IPS DF 6.9 (cell line): ENCODE data around the gene PPP1R36.
"Not testable (repeated sequence)": the region's sequence is repeated elsewhere in the genome, so short reads cannot be mapped to it uniquely, and the experiment has no call there.

ENCODE experiments used
- DNase-seq: peaks from one replicate; pipeline ENCODE4 v3.0.0-alpha.2; 2013; ENCODE audit warnings: low read depth, low spot score
- H3K27ac ChIP-seq: one replicate; pipeline ENCODE4 v1.5.1; 2013; ENCODE audit warnings: low read length, control low read depth
- H3K27me3 ChIP-seq: 2 replicates; pipeline ENCODE4 v1.6.1; 2013; ENCODE audit warnings: mild to moderate bottlenecking, low read length; ENCODE audit not compliant: control insufficient read depth, insufficient read depth
- H3K36me3 ChIP-seq: 2 replicates; pipeline ENCODE4 v1.6.1; 2013; ENCODE audit warnings: low read length; ENCODE audit not compliant: control insufficient read depth, insufficient read depth
- H3K4me1 ChIP-seq: 2 replicates; pipeline ENCODE4 v1.6.1; 2013; ENCODE audit warnings: low read length; ENCODE audit not compliant: control insufficient read depth, insufficient read depth
- H3K4me3 ChIP-seq: 2 replicates; pipeline ENCODE4 v1.5.1; 2013; ENCODE audit warnings: mild to moderate bottlenecking, low read length
- H3K9me3 ChIP-seq: 2 replicates; pipeline ENCODE4 v1.6.1; 2013; ENCODE audit warnings: low read length, inconsistent platforms; ENCODE audit not compliant: control insufficient read depth, insufficient read depth
- WGBS: extraction: QIAGEN DNeasy Blood & Tissue Kit; methylation state at CpG from one replicate; pipeline ENCODE4 v1.1.7; 2013; ENCODE audit warnings: mixed read lengths, missing lambda C conversion rate; ENCODE audit not compliant: insufficient read length, insufficient coverage; 5-methylcytosine and 5-hydroxymethylcytosine counted together

PPP1R36 gene

GRCh38 chr14:64542836-64543201 is 6.9 kb upstream of the PPP1R36 start:
- WGBS: no CpG with 5 or more reads among the region's 4 CpGs
- Histone ChIP-seq H3K9me3 (no peaks in the 10 kb centered on the region; the same call in 1 of the 2 replicates), H3K27ac (no peak overlapping the region), H3K4me1 (peaks cover 2% of the 10 kb centered on the region; the same call in 1 of the 2 replicates), H3K27me3 (no peaks in the 10 kb centered on the region), H3K4me3 (no peak overlapping the region), H3K36me3 (peaks cover 5% of the 10 kb centered on the region; the same call in 1 of the 2 replicates)
- DNase-seq: no peak

- Histone ChIP-seq H3K9me3 (no peaks in the 10 kb centered on the region; the same call in 1 of the 2 replicates), H3K27me3 (no peaks in the 10 kb centered on the region), H3K36me3 (peaks cover 5% of the 10 kb centered on the region; the same call in 1 of the 2 replicates), H3K27ac (no peak overlapping the region), H3K4me3 (no peak overlapping the region), H3K4me1 (peaks cover 3% of the 10 kb centered on the region; the same call in 1 of the 2 replicates)
- no peak for DNase-seq
- WGBS: no CpG with 5 or more reads among the region's 5 CpGs
Measured at GRCh38 chr14:64544607-64545312, 5.0 kb upstream of the PPP1R36 start.

- no peak for DNase-seq
- Histone ChIP-seq H3K4me3 (no peak overlapping the region), H3K27ac (no peak overlapping the region), H3K4me1 (0 out of 2 replicates have a peak, but pooled peaks cover 2% of the 10 kb centered on the region), H3K36me3 (no peaks in the 10 kb centered on the region), H3K9me3 (no peaks in the 10 kb centered on the region), H3K27me3 (no peaks in the 10 kb centered on the region)
- no CpG with 5 or more reads among the region's 1 CpG for WGBS
Measured at GRCh38 chr14:64549016-64549415, 745 bp upstream of the PPP1R36 start.

- no peaks in the 10 kb centered on the region for H3K9me3 ChIP-seq
- no peaks in the 10 kb centered on the region for H3K36me3 ChIP-seq
- H3K27ac ChIP-seq: no peak overlapping the region
- no peak for DNase-seq
- H3K4me1 ChIP-seq: 0 out of 2 replicates have a peak, but pooled peaks cover 2% of the 10 kb centered on the region
- no peak overlapping the region for H3K4me3 ChIP-seq
- no peaks in the 10 kb centered on the region for H3K27me3 ChIP-seq
- WGBS: 100% methylated on average over 1 of the region's 7 CpGs
Measured at GRCh38 chr14:64550621-64551333, 1.0 kb downstream of the PPP1R36 start.

GRCh38 chr14:64554556-64554955 is 4.8 kb downstream of the PPP1R36 start:
- no CpG with 5 or more reads among the region's 4 CpGs for WGBS

GRCh38 chr14:64556526-64556925 is 6.8 kb downstream of the PPP1R36 start:
- H3K27me3 ChIP-seq: no peaks in the 10 kb centered on the region
- H3K27ac ChIP-seq: no peak overlapping the region
- DNase-seq: no peak
- H3K9me3 ChIP-seq: no peaks in the 10 kb centered on the region
- no peak overlapping the region for H3K4me3 ChIP-seq
- no peaks in the 10 kb centered on the region for H3K36me3 ChIP-seq
- H3K4me1 ChIP-seq: 0 out of 2 replicates have a peak, but pooled peaks cover 2% of the 10 kb centered on the region
- WGBS: no CpG with 5 or more reads among the region's 5 CpGs

More at GRCh38 chr14:64554556-64554955, 4.8 kb downstream of the PPP1R36 start:
- no peak overlapping the region for H3K27ac ChIP-seq
- no peaks in the 10 kb centered on the region for H3K9me3 ChIP-seq
- H3K36me3 ChIP-seq: no peaks in the 10 kb centered on the region
- H3K4me3 ChIP-seq: no peak overlapping the region
- H3K4me1 ChIP-seq: no peaks in the 10 kb centered on the region
- no peaks in the 10 kb centered on the region for H3K27me3 ChIP-seq
- no peak for DNase-seq

GRCh38 chr14:64558216-64558615 is 8.5 kb downstream of the PPP1R36 start:
- DNase-seq, H3K9me3 ChIP-seq, H3K27me3 ChIP-seq, H3K36me3 ChIP-seq, H3K27ac ChIP-seq, H3K4me1 ChIP-seq, H3K4me3 ChIP-seq: not testable (repeated sequence)
- WGBS: no CpG with 5 or more reads among the region's 2 CpGs

GRCh38 chr14:64561631-64562030 is 11.9 kb downstream of the PPP1R36 start:
- Histone ChIP-seq H3K27me3 (no peaks in the 10 kb centered on the region), H3K36me3 (no peaks in the 10 kb centered on the region), H3K27ac (no peak overlapping the region), H3K4me1 (0 out of 2 replicates have a peak, but pooled peaks cover 2% of the 10 kb centered on the region), H3K9me3 (no peaks in the 10 kb centered on the region), H3K4me3 (no peak overlapping the region)
- DNase-seq: no peak
- WGBS: no CpG with 5 or more reads among the region's 2 CpGs

GRCh38 chr14:64562436-64562835 is 12.7 kb downstream of the PPP1R36 start:
- 0 out of 2 replicates have a peak, but pooled peaks cover 2% of the 10 kb centered on the region for H3K4me1 ChIP-seq
- DNase-seq: no peak

GRCh38 chr14:64563696-64564095 is 13.9 kb downstream of the PPP1R36 start:
- Histone ChIP-seq H3K4me3 (no peak overlapping the region), H3K27me3 (no peaks in the 10 kb centered on the region), H3K36me3 (no peaks in the 10 kb centered on the region), H3K9me3 (no peaks in the 10 kb centered on the region), H3K27ac (no peak overlapping the region), H3K4me1 (0 out of 2 replicates have a peak, but pooled peaks cover 2% of the 10 kb centered on the region)
- no CpG with 5 or more reads among the region's 6 CpGs for WGBS
- no peak for DNase-seq

More at GRCh38 chr14:64562436-64562835, 12.7 kb downstream of the PPP1R36 start:
- Histone ChIP-seq H3K9me3 (no peaks in the 10 kb centered on the region), H3K4me3 (no peak overlapping the region), H3K36me3 (no peaks in the 10 kb centered on the region), H3K27ac (no peak overlapping the region), H3K27me3 (no peaks in the 10 kb centered on the region)
